GM23338 (cell line): ENCODE results near the gene STK32C.

ENCODE experiments used
- CREB1 ChIP-seq: fragments of 250-450 bp; sonication (Bioruptor Pico); IDR thresholded peaks from 2 replicates; pipeline ENCODE4 v1.5.0; 2020; ENCODE audit warnings: low read depth, mild to moderate bottlenecking, moderate library complexity
- CTCF ChIP-seq, 2 experiments: fragments of 200-600 bp in 1 of 2; sonication (generic) in 1 of 2; conservative IDR thresholded peaks; 2 replicates each; pipeline versions ENCODE4 v1.5.1 to v1.6.1; 2016 to 2017; ENCODE audit warnings: antibody characterized with exemption in 2 of 2, low read depth in 2 of 2, mild to moderate bottlenecking in 2 of 2, moderate library complexity in 1 of 2
- ETS1 ChIP-seq: IDR thresholded peaks from 2 replicates; pipeline ENCODE4 v1.6.1; 2016; ENCODE audit warnings: antibody characterized with exemption
- EZH2 ChIP-seq: fragments of 200-600 bp; sonication (generic); IDR thresholded peaks from one replicate; pipeline ENCODE4 v1.8.0; 2017; ENCODE audit warnings: antibody characterized with exemption, mild to moderate bottlenecking, low read depth; ENCODE audit not compliant: unreplicated experiment
- EZH2phosphoT487 ChIP-seq: fragments of 200-600 bp; sonication (generic); IDR thresholded peaks from one replicate; pipeline ENCODE4 v1.8.1; 2018; ENCODE audit warnings: antibody characterized with exemption; ENCODE audit not compliant: unreplicated experiment
- NANOG ChIP-seq: IDR thresholded peaks from 2 replicates; pipeline ENCODE4 v1.6.1; 2016; ENCODE audit warnings: antibody characterized with exemption, borderline replicate concordance
- POLR2AphosphoS5 ChIP-seq: IDR thresholded peaks from 2 replicates; pipeline ENCODE4 v1.6.1; 2016; ENCODE audit warnings: antibody characterized with exemption, low read depth
- REST ChIP-seq: IDR thresholded peaks from one replicate; pipeline ENCODE4 v1.6.1; 2018; ENCODE audit warnings: antibody characterized with exemption; ENCODE audit not compliant: unreplicated experiment
- ZNF331 ChIP-seq: fragments of 250-450 bp; sonication (Bioruptor Pico); IDR thresholded peaks from 2 replicates; pipeline ENCODE4 v1.5.0; 2020; ENCODE audit warnings: low read depth, mild to moderate bottlenecking, moderate library complexity

DNA sequence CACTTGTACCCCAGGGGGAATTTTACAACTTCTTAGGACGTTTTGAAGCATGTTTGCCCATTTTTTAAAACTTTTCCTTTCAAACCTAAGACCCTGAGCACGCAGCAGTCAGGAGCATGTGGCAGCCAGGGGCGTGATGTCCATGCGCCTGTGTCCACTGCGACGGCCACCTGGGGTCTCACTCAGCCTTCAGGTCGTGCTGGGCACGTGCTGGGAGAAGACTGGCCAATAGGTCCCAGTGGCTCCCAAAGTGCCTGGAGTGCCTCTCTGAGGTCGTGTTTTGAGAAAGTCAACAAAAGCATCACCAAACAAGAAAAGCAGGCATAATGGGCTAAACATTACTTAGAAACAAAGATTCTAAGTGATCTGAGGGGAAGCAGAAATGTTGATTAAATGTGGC lies 39.1 kb upstream of the STK32C start:
- no peak for TF ChIP-seq CTCF (conservative IDR thresholded peaks at IDR 0.05; ENCODE audit: low read depth in 2 of 2)
- no peak for TF ChIP-seq EZH2
- TF ChIP-seq EZH2phosphoT487: no peak
- no peak for TF ChIP-seq CREB1 (CRISPR knock-in tag)
- TF ChIP-seq POLR2AphosphoS5: no peak
- TF ChIP-seq REST: no peak
- no peak for TF ChIP-seq ETS1
- no peak for TF ChIP-seq NANOG
- no peak for TF ChIP-seq ZNF331 (CRISPR knock-in tag)
